DMS 273 (cell line): ENCODE results near the gene PIP4K2A.
"Not testable (repeated sequence)": the region's sequence is repeated elsewhere in the genome, so short reads cannot be mapped to it uniquely, and the experiment has no call there.

Experiments
- DNase-seq: peaks from one replicate; lab custom pipeline; 2025; ENCODE audit not compliant: unreplicated experiment; lab: John Stamatoyannopoulos, UW

Gene PIP4K2A

GRCh38 chr10:22531008-22531407, 183.4 kb downstream of the PIP4K2A start:
- no peak for DNase-seq

- DNase-seq: no peak
Observed at GRCh38 chr10:22527520-22527919, 186.9 kb downstream of the PIP4K2A start.

GRCh38 chr10:22524333-22524732, 190.0 kb downstream of the PIP4K2A start:
- not testable (repeated sequence) for DNase-seq

GRCh38 chr10:22520645-22521044, 193.7 kb downstream of the PIP4K2A start:
- DNase-seq: not testable (repeated sequence)

GRCh38 chr10:22518167-22518724, 196.1 kb downstream of the PIP4K2A start:
- DNase-seq: no peak

- no peak for DNase-seq
Observed at GRCh38 chr10:22515009-22515408, 199.4 kb downstream of the PIP4K2A start.

GRCh38 chr10:22514414-22514758, 200.0 kb downstream of the PIP4K2A start:
- not testable (repeated sequence) for DNase-seq

- not testable (repeated sequence) for DNase-seq
Observed at GRCh38 chr10:22513483-22514413, 200.6 kb downstream of the PIP4K2A start.

GRCh38 chr10:22512015-22512414, 202.4 kb downstream of the PIP4K2A start:
- DNase-seq: not testable (repeated sequence)

GRCh38 chr10:22508214-22508613, 206.2 kb downstream of the PIP4K2A start:
- DNase-seq: not testable (repeated sequence)

- DNase-seq: peak; percentile 18
Observed at GRCh38 chr10:22505911-22506685, 208.3 kb downstream of the PIP4K2A start.

- no peak for DNase-seq
Observed at GRCh38 chr10:22504766-22505165, 209.6 kb downstream of the PIP4K2A start.

GRCh38 chr10:22503315-22504088, 210.9 kb downstream of the PIP4K2A start:
- DNase-seq: no peak

GRCh38 chr10:22501863-22502262, 212.5 kb downstream of the PIP4K2A start:
- DNase-seq: no peak

GRCh38 chr10:22501413-22501812, 213.0 kb downstream of the PIP4K2A start:
- no peak for DNase-seq

- DNase-seq: no peak
Observed at GRCh38 chr10:22500656-22501340, 213.6 kb downstream of the PIP4K2A start.

- DNase-seq: not testable (repeated sequence)
Observed at GRCh38 chr10:22499973-22500372, 214.4 kb downstream of the PIP4K2A start.

- no peak for DNase-seq
Observed at GRCh38 chr10:22495396-22495795, 219.0 kb downstream of the PIP4K2A start.

GRCh38 chr10:22494007-22494406, 220.4 kb downstream of the PIP4K2A start:
- DNase-seq: no peak

GRCh38 chr10:22491931-22492615, 222.3 kb downstream of the PIP4K2A start:
- DNase-seq: no peak
